Endodermal cell (in vitro differentiated cells): ENCODE data around the gene AFF3. TPM values are rescaled to one million over a fixed set of nuclear protein-coding genes. Genes with fewer than 3 reads are reported as not detected.

Source experiments
- DNase-seq: peaks from one replicate; pipeline ENCODE4 v3.0.0-alpha.2; 2017
- H3K27ac ChIP-seq: 2 replicates; pipeline ENCODE4 v1.5.1; 2013; ENCODE audit warnings: mild to moderate bottlenecking, low read depth, low read length, moderate library complexity
- H3K27me3 ChIP-seq: 2 replicates; pipeline ENCODE4 v1.6.1; 2013; ENCODE audit warnings: mild to moderate bottlenecking, low read length, moderate library complexity; ENCODE audit not compliant: insufficient read depth, control insufficient read depth, poor library complexity, severe bottlenecking
- H3K36me3 ChIP-seq: 2 replicates; pipeline ENCODE4 v1.7.0; 2013; ENCODE audit warnings: mild to moderate bottlenecking, low read length, moderate library complexity; ENCODE audit not compliant: control insufficient read depth, insufficient read depth
- H3K4me1 ChIP-seq: one replicate; pipeline ENCODE4 v1.7.0; 2013; ENCODE audit warnings: low read length; ENCODE audit not compliant: control insufficient read depth, insufficient read depth
- H3K4me3 ChIP-seq: 2 replicates; pipeline ENCODE4 v1.5.1; 2013; ENCODE audit warnings: mild to moderate bottlenecking, low read length, moderate library complexity
- H3K9ac ChIP-seq: 2 replicates; pipeline ENCODE4 v1.6.1; 2013; ENCODE audit warnings: mild to moderate bottlenecking, low read length, moderate library complexity; ENCODE audit not compliant: poor library complexity, severe bottlenecking; ENCODE audit errors: extremely low read depth
- H3K9me3 ChIP-seq: 2 replicates; pipeline ENCODE4 v1.6.1; 2013; ENCODE audit warnings: mild to moderate bottlenecking, low read length, moderate library complexity; ENCODE audit not compliant: control insufficient read depth
- H3K27ac Mint-ChIP-seq: 2 replicates; pipeline ENCODE4 v1.8.0; 2020; ENCODE audit warnings: mixed read lengths
- H3K27me3 Mint-ChIP-seq: 2 replicates; pipeline ENCODE4 v1.8.0; 2021; ENCODE audit warnings: mild to moderate bottlenecking, mixed read lengths; ENCODE audit not compliant: insufficient read depth
- H3K36me3 Mint-ChIP-seq: 2 replicates; pipeline ENCODE4 v1.8.0; 2020; ENCODE audit warnings: low read depth, mixed read lengths
- H3K4me1 Mint-ChIP-seq: 2 replicates; pipeline ENCODE4 v1.8.0; 2020; ENCODE audit warnings: mixed read lengths
- H3K4me3 Mint-ChIP-seq: 2 replicates; pipeline ENCODE4 v1.8.0; 2020; ENCODE audit warnings: mild to moderate bottlenecking, moderate library complexity, mixed read lengths
- H3K9me3 Mint-ChIP-seq: 2 replicates; pipeline ENCODE4 v1.8.0; 2020; ENCODE audit warnings: mild to moderate bottlenecking, mixed read lengths
- WGBS, 2 experiments: methylation state at CpG; one replicate each; pipeline versions ENCODE4 v1.1.5 to v1.1.7; 2013; ENCODE audit warnings: missing lambda C conversion rate in 2 of 2, mixed read lengths in 1 of 2; ENCODE audit not compliant: insufficient coverage in 1 of 2, insufficient read length in 1 of 2; 5-methylcytosine and 5-hydroxymethylcytosine counted together
- total RNA-seq, 2 donors: library from RNA; stranded (reverse); fragmentation: NEBNext Ultra II Directional in 1 of 2; extraction: Animal tissue kit (Norgen Biotek cat#: 25700) in 1 of 2; gene quantifications; 2 replicates in 1 of 2; 3 replicates in 1 of 2; pipeline ENCODE4 v1.2.1, GENCODE V29; 2021
- TF ChIP-seq, protein P1 (sequence below): fragments of 200-600 bp; sonication (generic); conservative IDR thresholded peaks from 2 replicates; pipeline ENCODE4 v1.5.0; 2021; ENCODE audit warnings: antibody characterized with exemption, mild to moderate bottlenecking

The AFF3 gene
- total RNA-seq, 2 donors from 2014 or later, result 0.62 to 0.73 TPM

DNA sequence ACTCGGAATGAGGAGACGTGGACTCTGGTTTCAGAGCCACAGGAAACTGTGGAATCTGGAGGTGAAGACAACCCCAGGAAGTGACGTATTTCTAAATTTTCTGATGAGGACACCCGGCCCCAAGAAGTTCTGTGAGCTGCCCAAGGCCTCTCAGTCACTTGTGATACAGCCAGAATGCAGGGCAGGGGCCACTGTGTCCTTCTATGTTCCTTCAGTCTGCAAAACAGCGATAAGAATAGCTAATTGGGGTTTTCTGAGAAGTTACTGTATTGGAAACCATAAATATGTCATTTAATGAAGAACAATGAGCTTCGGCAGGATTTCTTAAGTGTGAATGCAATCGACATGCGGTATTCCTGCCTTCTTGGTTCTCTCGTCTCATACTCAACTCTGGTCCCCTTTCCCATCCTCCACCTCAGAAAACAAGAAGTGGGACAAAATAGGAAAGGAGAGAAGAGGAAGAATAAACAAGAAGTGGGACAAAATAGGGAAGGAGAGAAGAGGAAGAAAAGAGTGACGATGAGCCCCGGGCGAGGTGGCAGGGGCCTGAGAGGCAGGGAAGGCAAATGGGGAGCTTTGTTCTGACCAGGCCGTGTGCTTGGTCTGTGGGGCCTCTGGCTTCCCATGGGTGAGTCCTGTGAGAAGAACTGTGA, 370.6 kb downstream of the AFF3 start:
- H3K27ac Mint-ChIP-seq, result no peak overlapping the region
- no peak overlapping the region for H3K4me3 Mint-ChIP-seq
- H3K9me3 Mint-ChIP-seq, result peaks cover 12% of the 10 kb centered on the region
- Histone ChIP-seq H3K27ac (peak overlapping the region; percentile 87), H3K9ac (no peak overlapping the region), H3K4me3 (no peak overlapping the region), H3K4me1 (no peaks in the 10 kb centered on the region), H3K36me3 (no peaks in the 10 kb centered on the region), H3K9me3 (peaks cover 5% of the 10 kb centered on the region), H3K27me3 (peaks cover 4% of the 10 kb centered on the region)
- no peaks in the 10 kb centered on the region for H3K4me1 Mint-ChIP-seq
- no peaks in the 10 kb centered on the region for H3K27me3 Mint-ChIP-seq
- 95% methylated on average over 8 to 13 of the region's 13 CpGs for WGBS, 2 experiments
- H3K36me3 Mint-ChIP-seq, result no peaks in the 10 kb centered on the region
- no peak for DNase-seq
- TF ChIP-seq, protein P1, sequence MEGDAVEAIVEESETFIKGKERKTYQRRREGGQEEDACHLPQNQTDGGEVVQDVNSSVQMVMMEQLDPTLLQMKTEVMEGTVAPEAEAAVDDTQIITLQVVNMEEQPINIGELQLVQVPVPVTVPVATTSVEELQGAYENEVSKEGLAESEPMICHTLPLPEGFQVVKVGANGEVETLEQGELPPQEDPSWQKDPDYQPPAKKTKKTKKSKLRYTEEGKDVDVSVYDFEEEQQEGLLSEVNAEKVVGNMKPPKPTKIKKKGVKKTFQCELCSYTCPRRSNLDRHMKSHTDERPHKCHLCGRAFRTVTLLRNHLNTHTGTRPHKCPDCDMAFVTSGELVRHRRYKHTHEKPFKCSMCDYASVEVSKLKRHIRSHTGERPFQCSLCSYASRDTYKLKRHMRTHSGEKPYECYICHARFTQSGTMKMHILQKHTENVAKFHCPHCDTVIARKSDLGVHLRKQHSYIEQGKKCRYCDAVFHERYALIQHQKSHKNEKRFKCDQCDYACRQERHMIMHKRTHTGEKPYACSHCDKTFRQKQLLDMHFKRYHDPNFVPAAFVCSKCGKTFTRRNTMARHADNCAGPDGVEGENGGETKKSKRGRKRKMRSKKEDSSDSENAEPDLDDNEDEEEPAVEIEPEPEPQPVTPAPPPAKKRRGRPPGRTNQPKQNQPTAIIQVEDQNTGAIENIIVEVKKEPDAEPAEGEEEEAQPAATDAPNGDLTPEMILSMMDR, result no peak

GRCh38 chr2:99770876-99771275, 371.5 kb downstream of the AFF3 start:
- Mint-ChIP-seq H3K4me1 (no peaks in the 10 kb centered on the region), H3K9me3 (peaks cover 12% of the 10 kb centered on the region), H3K27ac (no peak overlapping the region), H3K4me3 (no peak overlapping the region), H3K36me3 (no peaks in the 10 kb centered on the region), H3K27me3 (no peaks in the 10 kb centered on the region)
- no peaks in the 10 kb centered on the region for H3K36me3 ChIP-seq
- 45% methylated on average over 2 of the region's 2 CpGs; no CpG with 5 or more reads in 1 of the 2 experiments for WGBS, 2 experiments
- TF ChIP-seq, protein P1, result no peak
- H3K27ac ChIP-seq, result no peak overlapping the region
- no peak overlapping the region for H3K9ac ChIP-seq
- no peaks in the 10 kb centered on the region for H3K4me1 ChIP-seq
- DNase-seq, result no peak
- H3K27me3 ChIP-seq, result peaks cover 4% of the 10 kb centered on the region
- H3K4me3 ChIP-seq, result no peak overlapping the region
- peaks cover 5% of the 10 kb centered on the region for H3K9me3 ChIP-seq

- Histone ChIP-seq H3K36me3 (no peaks in the 10 kb centered on the region), H3K4me3 (no peak overlapping the region), H3K9ac (no peak overlapping the region), H3K27me3 (no peaks in the 10 kb centered on the region), H3K4me1 (no peaks in the 10 kb centered on the region), H3K9me3 (peaks cover 5% of the 10 kb centered on the region), H3K27ac (no peak overlapping the region)
- TF ChIP-seq, protein P1, result no peak
- WGBS, 2 experiments, result 79 to 94% methylated on average over 2 to 4 of the region's 4 CpGs
- no peaks in the 10 kb centered on the region for H3K27me3 Mint-ChIP-seq
- no peaks in the 10 kb centered on the region for H3K9me3 Mint-ChIP-seq
- DNase-seq, result no peak
- no peaks in the 10 kb centered on the region for H3K4me1 Mint-ChIP-seq
- no peak overlapping the region for H3K4me3 Mint-ChIP-seq
- H3K36me3 Mint-ChIP-seq, result no peaks in the 10 kb centered on the region
- no peak overlapping the region for H3K27ac Mint-ChIP-seq
Observed at GRCh38 chr2:99765731-99766318, 376.6 kb downstream of the AFF3 start.
